PC-3 (cell line): Measurements from ENCODE around the gene PNRC2. TPM values are rescaled to one million over a fixed set of nuclear protein-coding genes. Genes with fewer than 3 reads are reported as not detected.
A peak's percentile ranks its signal among the peaks of the same experiment; 100 is the strongest.
"Not testable (repeated sequence)": the region's sequence is repeated elsewhere in the genome, so short reads cannot be mapped to it uniquely, and the experiment has no call there.

Experiments used
- ATAC-seq: fragments of 200-7000 bp; cut with Tn5 transposase; 2 replicates; pipeline ENCODE4 v1.9.1; 2020; ENCODE audit warnings: mild to moderate bottlenecking, moderate library complexity
- BruUV-seq: library from RNA; stranded (reverse); fragments of 400-500 nt; replicated peaks from 2 replicates; lab custom pipeline; 2021; lab: Mats Ljungman, UMichigan
- CTCF ChIA-PET: fragments of 300-600 bp; sonication (Branson Sonifier 250); formaldehyde crosslinking; loops from one replicate; lab custom pipeline; 2022; ENCODE audit warnings: antibody characterized with exemption; lab: Charles Lee
- POLR2A ChIA-PET: fragments of 300-600 bp; sonication (Branson Sonifier 250); formaldehyde crosslinking; loops from one replicate; lab custom pipeline; 2022; ENCODE audit warnings: antibody characterized with exemption; ENCODE audit not compliant: unreplicated experiment; lab: Charles Lee
- DNase-seq: peaks from one replicate; pipeline ENCODE4 v3.0.0-alpha.2; 2015
- H2AFZ ChIP-seq: fragments of 300-600 bp; sonication (generic); 2 replicates; pipeline ENCODE4 v1.6.0; 2016; ENCODE audit warnings: antibody characterized with exemption, low read length
- H3F3A ChIP-seq: fragments of 300-600 bp; sonication (generic); one replicate; pipeline ENCODE4 v1.6.0; 2017; ENCODE audit warnings: antibody characterized with exemption, low read length, control low read depth, mild to moderate bottlenecking; ENCODE audit not compliant: unreplicated experiment
- H3K27ac ChIP-seq: fragments of 300-600 bp; sonication (generic); 2 replicates; pipeline ENCODE4 v1.5.1; 2016; ENCODE audit warnings: mild to moderate bottlenecking, low read length
- H3K27me3 ChIP-seq: fragments of 300-600 bp; sonication (generic); 2 replicates; pipeline ENCODE4 v1.6.1; 2016; ENCODE audit warnings: low read length, mixed read lengths
- H3K36me3 ChIP-seq: fragments of 300-600 bp; sonication (generic); 2 replicates; pipeline ENCODE4 v1.6.1; 2016; ENCODE audit warnings: low read depth, mixed run types, low read length, mixed read lengths
- H3K4me1 ChIP-seq: fragments of 300-600 bp; sonication (generic); 2 replicates; pipeline ENCODE4 v1.5.1; 2016; ENCODE audit warnings: low read length; ENCODE audit not compliant: insufficient read depth
- H3K4me2 ChIP-seq: fragments of 300-600 bp; sonication (generic); 2 replicates; pipeline ENCODE4 v1.6.0; 2016; ENCODE audit warnings: low read length
- H3K4me3 ChIP-seq: fragments of 300-600 bp; sonication (generic); 2 replicates; pipeline ENCODE4 v1.5.1; 2016; ENCODE audit warnings: mild to moderate bottlenecking, low read length, mixed read lengths
- H3K79me2 ChIP-seq: fragments of 300-600 bp; sonication (generic); 2 replicates; pipeline ENCODE4 v1.6.1; 2017; ENCODE audit warnings: low read length, mixed read lengths
- H3K9ac ChIP-seq: fragments of 300-600 bp; sonication (generic); 2 replicates; pipeline ENCODE4 v1.6.0; 2016; ENCODE audit warnings: mild to moderate bottlenecking, low read length
- H3K9me2 ChIP-seq: fragments of 300-600 bp; sonication (generic); replicated peaks from 2 replicates; pipeline ENCODE4 v1.6.1; 2016; ENCODE audit warnings: mixed run types, low read length, mixed read lengths
- H3K9me3 ChIP-seq: fragments of 300-600 bp; sonication (generic); 2 replicates; pipeline ENCODE4 v1.6.1; 2016; ENCODE audit warnings: low read length, mixed read lengths
- H4K20me1 ChIP-seq: fragments of 300-600 bp; sonication (generic); 2 replicates; pipeline ENCODE4 v1.6.1; 2016; ENCODE audit warnings: low read length, mixed read lengths
- CTCF ChIP-seq: fragments of 300-600 bp; sonication (generic); conservative IDR thresholded peaks from 2 replicates; pipeline ENCODE4 v1.5.1; 2017; ENCODE audit warnings: antibody characterized with exemption, low read depth, mild to moderate bottlenecking, low read length
- EZH2 ChIP-seq: fragments of 300-600 bp; sonication (generic); IDR thresholded peaks from one replicate; pipeline ENCODE4 v1.6.1; 2017; ENCODE audit warnings: antibody characterized with exemption, mild to moderate bottlenecking, low read length; ENCODE audit not compliant: unreplicated experiment
- EZH2phosphoT487 ChIP-seq: fragments of 300-600 bp; sonication (generic); IDR thresholded peaks from 2 replicates; pipeline ENCODE4 v1.6.1; 2018; ENCODE audit warnings: mild to moderate bottlenecking, antibody characterized with exemption, low read length, borderline replicate concordance
- intact Hi-C: fragments of 100-400 bp; cut with micrococcal nuclease; formaldehyde crosslinking; loops from 2 replicates; pipeline ENCODE4 v1.9.0; 2023
- total RNA-seq: library from RNA; depleted of rRNA; stranded (reverse); fragments of >200 nt; gene quantifications from 2 replicates; pipeline ENCODE4 v1.2.3, GENCODE V29; 2014

PNRC2 gene
- total RNA-seq, 1 experiment from 2014 or later: 45.6 TPM

GRCh38 chr1:24004132-24004531 lies 44.5 kb downstream of the PNRC2 start:
- ChIA-PET POLR2A (no interaction called here), CTCF (interaction anchor here (0.6 kb wide), 1 partner anchor 67 kb away, joined by 3 read pairs; no protein-coding TSS in a partner anchor)
- no peaks in the 10 kb centered on the region for H3K27me3 ChIP-seq
- peaks cover 18% of the 10 kb centered on the region for H3K4me1 ChIP-seq
- H3K9me2 ChIP-seq: no peaks in the 10 kb centered on the region
- H3K9ac ChIP-seq: no peak overlapping the region
- H4K20me1 ChIP-seq: no peaks in the 10 kb centered on the region
- H3K9me3 ChIP-seq: peaks cover 5% of the 10 kb centered on the region
- no TSS peak for BruUV-seq
- ATAC-seq (no peak), DNase-seq (no peak)
- H3K27ac ChIP-seq: no peak overlapping the region
- H3K4me2 ChIP-seq: no peak overlapping the region
- no peaks in the 10 kb centered on the region for H3K36me3 ChIP-seq
- H2AFZ ChIP-seq: no peak overlapping the region
- H3K4me3 ChIP-seq: no peak overlapping the region
- TF ChIP-seq EZH2 (no peak), CTCF (no peak), EZH2phosphoT487 (no peak)
- H3F3A ChIP-seq: peaks cover 4% of the 10 kb centered on the region
- intact Hi-C loops: no loop called here
- no peaks in the 10 kb centered on the region for H3K79me2 ChIP-seq

GRCh38 chr1:24005163-24005562 lies 45.5 kb downstream of the PNRC2 start:
- Histone ChIP-seq H3K4me1 (peaks cover 28% of the 10 kb centered on the region), H3K27me3 (no peaks in the 10 kb centered on the region), H3K9me2 (no peaks in the 10 kb centered on the region), H3K36me3 (no peaks in the 10 kb centered on the region), H3K9ac (no peak overlapping the region), H2AFZ (no peak overlapping the region), H3K27ac (no peak overlapping the region), H3K4me3 (no peak overlapping the region), H3K79me2 (no peaks in the 10 kb centered on the region), H4K20me1 (no peaks in the 10 kb centered on the region), H3F3A (peaks cover 4% of the 10 kb centered on the region), H3K9me3 (peaks cover 5% of the 10 kb centered on the region), H3K4me2 (no peak overlapping the region)
- no peak for DNase-seq
- ChIA-PET CTCF (no interaction called here), POLR2A (no interaction called here)
- intact Hi-C loops: no loop called here
- BruUV-seq: no TSS peak
- no peak for ATAC-seq
- TF ChIP-seq CTCF: no peak
- TF ChIP-seq EZH2: no peak
- no peak for TF ChIP-seq EZH2phosphoT487

- no peak overlapping the region for H3K4me2 ChIP-seq
- H3K9ac ChIP-seq: no peak overlapping the region
- ChIA-PET CTCF (no interaction called here), POLR2A (no interaction called here)
- H3K36me3 ChIP-seq: no peaks in the 10 kb centered on the region
- no peak overlapping the region for H3K4me3 ChIP-seq
- no peak overlapping the region for H3K27ac ChIP-seq
- intact Hi-C loops: no loop called here
- no peak overlapping the region for H2AFZ ChIP-seq
- H3K79me2 ChIP-seq: no peaks in the 10 kb centered on the region
- H3K9me3 ChIP-seq: peaks cover 5% of the 10 kb centered on the region
- H3K27me3 ChIP-seq: no peaks in the 10 kb centered on the region
- H3F3A ChIP-seq: peaks cover 4% of the 10 kb centered on the region
- H4K20me1 ChIP-seq: no peaks in the 10 kb centered on the region
- ATAC-seq (no peak), DNase-seq (no peak)
- H3K9me2 ChIP-seq: no peaks in the 10 kb centered on the region
- TF ChIP-seq CTCF: no peak
- TF ChIP-seq EZH2phosphoT487: no peak
- TF ChIP-seq EZH2: no peak
- peaks cover 29% of the 10 kb centered on the region for H3K4me1 ChIP-seq
- no TSS peak for BruUV-seq
Measured at GRCh38 chr1:24007079-24007478, 47.5 kb downstream of the PNRC2 start.

GRCh38 chr1:24008574-24009184 lies 49.1 kb downstream of the PNRC2 start:
- H3F3A ChIP-seq, H3K4me3 ChIP-seq, intact Hi-C loops, H3K9me3 ChIP-seq, H2AFZ ChIP-seq, H3K36me3 ChIP-seq, H4K20me1 ChIP-seq, BruUV-seq, H3K9me2 ChIP-seq, H3K27ac ChIP-seq, H3K79me2 ChIP-seq, H3K9ac ChIP-seq, H3K4me2 ChIP-seq, H3K27me3 ChIP-seq: not testable (repeated sequence)
- CTCF ChIA-PET: interaction anchor here (0.7 kb wide), 2 partner anchors 11 to 63 kb away, joined by 3 to 5 read pairs; no protein-coding TSS in a partner anchor
- DNase-seq (peak; percentile 18), ATAC-seq (peak; percentile 35; the same call in 1 of the 2 replicates)
- POLR2A ChIA-PET: interaction anchor here (0.5 kb wide), 1 partner anchor 35 kb away, joined by 9 read pairs; no protein-coding TSS in a partner anchor
- peaks cover 20% of the 10 kb centered on the region for H3K4me1 ChIP-seq
